ENCODE data around the gene FAM78A. TPM values are rescaled to one million over a fixed set of nuclear protein-coding genes. Genes with fewer than 3 reads are reported as not detected.
A peak's percentile ranks its signal among the peaks of the same experiment; 100 is the strongest.

Gene FAM78A
- total RNA-seq, 1 donor from 2014 or later, result 0.73 TPM

DNA sequence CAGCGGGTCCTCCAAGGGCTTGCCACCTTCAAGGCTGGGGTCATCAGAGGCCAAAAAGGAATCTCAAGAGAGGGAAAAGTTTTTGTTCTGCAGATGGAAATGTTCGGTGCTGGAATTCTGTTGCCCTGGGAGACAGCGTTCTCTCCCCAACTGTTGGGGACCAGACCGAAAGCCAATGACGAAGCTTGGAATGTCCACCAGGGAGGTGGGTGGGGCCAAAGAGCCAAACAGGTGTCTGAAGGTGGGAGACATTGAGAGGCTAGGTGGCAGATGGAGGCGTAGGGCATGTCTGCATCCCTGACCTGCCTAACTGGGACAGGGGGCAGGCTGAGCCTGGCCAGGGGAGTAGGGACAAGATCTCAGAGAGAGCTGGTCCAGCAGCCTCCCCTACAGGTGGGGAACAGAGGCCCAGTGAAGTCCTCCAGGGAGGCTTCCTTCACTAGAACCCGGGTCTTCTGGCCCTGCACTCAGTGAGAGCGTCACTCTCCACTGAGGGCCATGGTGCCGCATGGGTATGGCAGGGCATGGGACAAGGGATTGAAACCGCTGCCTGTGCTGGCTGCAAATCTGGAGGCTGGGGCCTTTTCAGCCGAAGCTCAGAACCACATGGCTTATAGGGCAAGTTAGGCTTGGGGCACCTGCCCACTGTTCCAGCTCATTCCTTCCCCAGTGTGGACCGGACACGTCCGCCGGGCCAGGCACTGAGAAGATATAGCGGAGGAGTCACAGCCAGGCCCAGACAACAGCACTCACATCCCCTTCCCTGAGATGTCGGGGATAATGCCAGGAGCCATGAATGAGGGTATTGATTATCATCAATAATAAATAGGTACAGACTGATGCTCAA is 5.0 kb upstream of the FAM78A start:
- no peak overlapping the region for H3K27ac Mint-ChIP-seq (ENCODE audit: unreplicated experiment)
- Histone ChIP-seq H3K27me3 (ENCODE audit: insufficient read depth, low read length) (peaks cover 27% of the 10 kb centered on the region), H3K4me2 (ENCODE audit: low read length) (no peak overlapping the region), H3K9ac (ENCODE audit: low read length) (no peak overlapping the region), H3K79me2 (ENCODE audit: insufficient read depth, low read length) (no peaks in the 10 kb centered on the region), H3K9me3 (ENCODE audit: insufficient read depth, low read depth, low read length) (no peaks in the 10 kb centered on the region), H4K20me1 (ENCODE audit: insufficient read depth, low read length) (peaks cover 5% of the 10 kb centered on the region), H3K27ac (ENCODE audit: low read depth, low read length) (no peak overlapping the region), H3K4me3 (ENCODE audit: insufficient read depth, low read depth, low read length) (no peak overlapping the region), H3K36me3 (ENCODE audit: insufficient read depth, low read length) (no peaks in the 10 kb centered on the region), H3K4me1 (ENCODE audit: insufficient read depth, low read length) (no peaks in the 10 kb centered on the region), H2AFZ (ENCODE audit: low read depth, low read length) (no peak overlapping the region)
- DNase-seq (ENCODE audit: low read depth), result no peak
- no peaks in the 10 kb centered on the region for H3K4me1 Mint-ChIP-seq (ENCODE audit: low read depth, unreplicated experiment)
- no peak for FAIRE-seq
- H3K9me3 Mint-ChIP-seq (ENCODE audit: unreplicated experiment), result no peaks in the 10 kb centered on the region
- peak overlapping the region; percentile 30 for H3K4me3 Mint-ChIP-seq (ENCODE audit: unreplicated experiment)
- H3K27me3 Mint-ChIP-seq (ENCODE audit: low read depth, unreplicated experiment), result peaks cover 43% of the 10 kb centered on the region
- TF ChIP-seq, protein P1, sequence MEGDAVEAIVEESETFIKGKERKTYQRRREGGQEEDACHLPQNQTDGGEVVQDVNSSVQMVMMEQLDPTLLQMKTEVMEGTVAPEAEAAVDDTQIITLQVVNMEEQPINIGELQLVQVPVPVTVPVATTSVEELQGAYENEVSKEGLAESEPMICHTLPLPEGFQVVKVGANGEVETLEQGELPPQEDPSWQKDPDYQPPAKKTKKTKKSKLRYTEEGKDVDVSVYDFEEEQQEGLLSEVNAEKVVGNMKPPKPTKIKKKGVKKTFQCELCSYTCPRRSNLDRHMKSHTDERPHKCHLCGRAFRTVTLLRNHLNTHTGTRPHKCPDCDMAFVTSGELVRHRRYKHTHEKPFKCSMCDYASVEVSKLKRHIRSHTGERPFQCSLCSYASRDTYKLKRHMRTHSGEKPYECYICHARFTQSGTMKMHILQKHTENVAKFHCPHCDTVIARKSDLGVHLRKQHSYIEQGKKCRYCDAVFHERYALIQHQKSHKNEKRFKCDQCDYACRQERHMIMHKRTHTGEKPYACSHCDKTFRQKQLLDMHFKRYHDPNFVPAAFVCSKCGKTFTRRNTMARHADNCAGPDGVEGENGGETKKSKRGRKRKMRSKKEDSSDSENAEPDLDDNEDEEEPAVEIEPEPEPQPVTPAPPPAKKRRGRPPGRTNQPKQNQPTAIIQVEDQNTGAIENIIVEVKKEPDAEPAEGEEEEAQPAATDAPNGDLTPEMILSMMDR (IDR thresholded peaks at IDR 0.05; ENCODE audit: insufficient read depth, low read depth, low read length), result no peak
- no peak for TF ChIP-seq EZH2 (IDR thresholded peaks at IDR 0.05; ENCODE audit: insufficient read depth, low read length)
- no peaks in the 10 kb centered on the region for H3K36me3 Mint-ChIP-seq (ENCODE audit: low read depth, unreplicated experiment)

DNA sequence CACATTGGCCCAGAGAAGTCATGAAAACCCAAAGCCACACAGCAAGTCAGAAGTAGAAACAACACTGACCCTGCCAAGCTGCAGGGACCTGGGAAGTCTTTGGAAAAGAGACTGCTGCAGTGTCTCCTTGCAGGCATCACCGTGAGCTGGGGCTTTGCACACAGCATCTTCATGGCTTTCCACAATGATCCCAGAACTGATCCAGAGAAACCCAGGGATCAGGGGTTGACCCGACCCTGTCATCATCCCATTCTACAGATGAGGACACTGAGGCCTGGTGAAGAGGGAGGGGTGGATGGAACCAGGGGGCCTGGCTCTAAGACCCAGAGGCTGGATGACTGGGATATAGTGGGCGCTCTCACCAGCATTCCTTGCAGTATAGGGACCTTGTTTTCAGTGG is 4.3 kb upstream of the FAM78A start:
- FAIRE-seq (no peak), DNase-seq (ENCODE audit: low read depth) (no peak)
- no peak for TF ChIP-seq EZH2 (IDR thresholded peaks at IDR 0.05; ENCODE audit: insufficient read depth, low read length)
- TF ChIP-seq, protein P1 (IDR thresholded peaks at IDR 0.05; ENCODE audit: insufficient read depth, low read depth, low read length), result no peak
- Histone ChIP-seq H2AFZ (ENCODE audit: low read depth, low read length) (no peak overlapping the region), H3K4me3 (ENCODE audit: insufficient read depth, low read depth, low read length) (no peak overlapping the region), H3K9ac (ENCODE audit: low read length) (no peak overlapping the region), H3K27ac (ENCODE audit: low read depth, low read length) (no peak overlapping the region), H4K20me1 (ENCODE audit: insufficient read depth, low read length) (peaks cover 5% of the 10 kb centered on the region), H3K9me3 (ENCODE audit: insufficient read depth, low read depth, low read length) (no peaks in the 10 kb centered on the region), H3K4me1 (ENCODE audit: insufficient read depth, low read length) (no peaks in the 10 kb centered on the region), H3K79me2 (ENCODE audit: insufficient read depth, low read length) (no peaks in the 10 kb centered on the region), H3K36me3 (ENCODE audit: insufficient read depth, low read length) (no peaks in the 10 kb centered on the region), H3K4me2 (ENCODE audit: low read length) (no peak overlapping the region), H3K27me3 (ENCODE audit: insufficient read depth, low read length) (peaks cover 34% of the 10 kb centered on the region)
- H3K9me3 Mint-ChIP-seq (ENCODE audit: unreplicated experiment), result no peaks in the 10 kb centered on the region
- H3K4me3 Mint-ChIP-seq (ENCODE audit: unreplicated experiment), result no peak overlapping the region
- H3K27ac Mint-ChIP-seq (ENCODE audit: unreplicated experiment), result no peak overlapping the region
- no peaks in the 10 kb centered on the region for H3K36me3 Mint-ChIP-seq (ENCODE audit: low read depth, unreplicated experiment)
- H3K4me1 Mint-ChIP-seq (ENCODE audit: low read depth, unreplicated experiment), result no peaks in the 10 kb centered on the region
- peaks cover 50% of the 10 kb centered on the region for H3K27me3 Mint-ChIP-seq (ENCODE audit: low read depth, unreplicated experiment)

Data from astrocyte (in vitro differentiated cells and primary cell).